OCI-LY1 (cell line): ENCODE results near the gene SIRT6.

Experiments used
- CTCF ChIP-seq: fragments of 200-600 bp; sonication (generic), shearing (Covaris generic); IDR thresholded peaks from 2 replicates; pipeline ENCODE4 v1.5.1; 2017; ENCODE audit warnings: mild to moderate bottlenecking, antibody characterized with exemption, low read length, moderate library complexity, mixed read lengths
- EZH2 ChIP-seq: fragments of 200-600 bp; sonication (generic), shearing (Covaris generic); IDR thresholded peaks from 2 replicates; pipeline ENCODE4 v1.8.0; 2017; ENCODE audit warnings: borderline replicate concordance, mixed run types, mild to moderate bottlenecking, antibody characterized with exemption, low read length, moderate library complexity, mixed read lengths

DNA sequence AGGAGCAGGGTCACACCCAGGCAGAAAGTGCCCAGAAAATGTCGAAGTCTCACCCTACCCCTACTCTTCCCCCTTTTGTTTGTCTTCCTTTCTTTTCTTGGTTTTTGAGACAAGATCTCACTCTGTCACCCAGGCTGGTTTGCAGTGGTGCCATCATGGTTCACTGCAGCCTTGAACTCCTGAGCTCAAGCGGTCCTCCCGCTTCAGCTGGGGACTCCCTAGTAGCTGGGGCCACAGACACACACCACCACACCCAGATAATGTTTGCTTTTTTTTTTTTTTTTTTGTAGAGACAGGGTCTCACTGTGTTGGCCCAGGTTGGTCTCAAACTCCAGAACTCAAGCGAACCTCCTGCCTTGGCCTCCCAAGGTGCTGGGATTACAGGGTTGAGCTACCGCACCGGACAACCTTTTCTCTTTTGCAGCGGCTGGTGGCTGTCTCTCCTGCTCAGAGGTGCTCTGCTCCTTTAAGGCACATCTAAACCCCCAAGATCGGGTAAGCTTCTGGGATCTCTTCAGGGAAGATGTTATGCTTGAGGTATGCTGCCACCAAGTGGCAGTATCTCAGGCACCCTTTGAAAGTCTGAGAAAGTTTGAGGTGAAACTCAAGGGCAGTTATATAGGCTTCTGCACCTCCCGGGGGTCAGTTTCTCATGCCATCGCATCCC, 24.6 kb upstream of the SIRT6 start:
- no peak for TF ChIP-seq CTCF
- TF ChIP-seq EZH2 = no peak
